Astrocyte (in vitro differentiated cells and primary cell): ENCODE results near the gene LGALS16.

ENCODE experiments used
- CTCF ChIP-seq: IDR thresholded peaks from 2 replicates; pipeline ENCODE4 v1.5.1; 2011; ENCODE audit warnings: low read depth, mild to moderate bottlenecking, inconsistent platforms, low read length, moderate library complexity; ENCODE audit not compliant: insufficient read depth
- EZH2 ChIP-seq: IDR thresholded peaks from 2 replicates; pipeline ENCODE4 v1.6.1; 2012; ENCODE audit warnings: mild to moderate bottlenecking, low read length, inconsistent platforms; ENCODE audit not compliant: insufficient read depth

DNA sequence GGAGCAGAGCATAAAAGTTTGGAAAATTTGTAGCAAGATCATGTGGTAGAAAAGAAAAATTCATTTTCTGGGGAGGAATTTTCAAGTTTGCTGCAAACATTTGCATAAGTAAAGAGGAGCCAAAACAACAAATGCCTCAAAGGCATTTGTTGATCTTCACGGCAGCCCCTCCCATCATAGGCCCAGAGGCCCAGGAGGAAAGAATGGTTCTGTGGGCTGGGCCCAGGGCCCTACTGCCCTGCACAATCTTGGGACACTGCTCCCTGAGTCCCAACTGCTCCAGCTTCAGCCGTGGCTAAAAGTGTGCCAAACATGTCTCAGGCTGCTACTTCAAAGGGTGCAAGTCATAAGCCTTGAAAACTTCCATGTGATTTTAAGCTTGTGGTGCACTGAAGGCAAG is 42.1 kb upstream of the LGALS16 start:
- TF ChIP-seq CTCF: no peak
- no peak for TF ChIP-seq EZH2
